GM10266 (cell line): Measurements from ENCODE around the gene LMBR1.

Experiments
- DNase-seq: peaks from one replicate; pipeline ENCODE4 v3.0.0; 2012; ENCODE audit errors: extremely low spot score
- TF ChIP-seq, protein P1 (sequence below): IDR thresholded peaks from 2 replicates; pipeline ENCODE4 v1.5.1; 2012; ENCODE audit warnings: mild to moderate bottlenecking, low read depth; ENCODE audit not compliant: control insufficient read depth, insufficient read depth; ENCODE audit errors: missing control alignments

LMBR1 gene

GRCh38 chr7:156836443-156836842, 56.5 kb downstream of the LMBR1 start:
- TF ChIP-seq, protein P1, sequence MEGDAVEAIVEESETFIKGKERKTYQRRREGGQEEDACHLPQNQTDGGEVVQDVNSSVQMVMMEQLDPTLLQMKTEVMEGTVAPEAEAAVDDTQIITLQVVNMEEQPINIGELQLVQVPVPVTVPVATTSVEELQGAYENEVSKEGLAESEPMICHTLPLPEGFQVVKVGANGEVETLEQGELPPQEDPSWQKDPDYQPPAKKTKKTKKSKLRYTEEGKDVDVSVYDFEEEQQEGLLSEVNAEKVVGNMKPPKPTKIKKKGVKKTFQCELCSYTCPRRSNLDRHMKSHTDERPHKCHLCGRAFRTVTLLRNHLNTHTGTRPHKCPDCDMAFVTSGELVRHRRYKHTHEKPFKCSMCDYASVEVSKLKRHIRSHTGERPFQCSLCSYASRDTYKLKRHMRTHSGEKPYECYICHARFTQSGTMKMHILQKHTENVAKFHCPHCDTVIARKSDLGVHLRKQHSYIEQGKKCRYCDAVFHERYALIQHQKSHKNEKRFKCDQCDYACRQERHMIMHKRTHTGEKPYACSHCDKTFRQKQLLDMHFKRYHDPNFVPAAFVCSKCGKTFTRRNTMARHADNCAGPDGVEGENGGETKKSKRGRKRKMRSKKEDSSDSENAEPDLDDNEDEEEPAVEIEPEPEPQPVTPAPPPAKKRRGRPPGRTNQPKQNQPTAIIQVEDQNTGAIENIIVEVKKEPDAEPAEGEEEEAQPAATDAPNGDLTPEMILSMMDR = no peak
- no peak for DNase-seq

DNA sequence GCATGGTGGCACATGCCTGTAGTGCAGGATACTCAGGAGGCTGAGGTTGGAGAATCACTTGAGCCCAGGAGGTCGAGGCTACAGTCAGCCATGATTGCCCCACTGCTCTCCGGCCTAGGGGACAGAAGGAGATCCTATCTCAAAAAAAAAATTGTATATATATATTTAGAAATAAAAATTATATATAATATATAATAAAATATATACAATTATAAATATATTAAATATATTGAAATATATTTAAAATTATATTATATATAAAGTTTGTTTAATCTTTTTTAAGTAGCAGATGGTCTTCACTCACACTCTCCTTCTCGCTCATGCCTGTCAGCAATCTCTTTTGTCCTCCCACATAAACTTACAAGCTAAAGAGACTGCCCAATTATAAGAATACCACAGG, 58.5 kb downstream of the LMBR1 start:
- no peak for DNase-seq
- TF ChIP-seq, protein P1 = no peak

DNA sequence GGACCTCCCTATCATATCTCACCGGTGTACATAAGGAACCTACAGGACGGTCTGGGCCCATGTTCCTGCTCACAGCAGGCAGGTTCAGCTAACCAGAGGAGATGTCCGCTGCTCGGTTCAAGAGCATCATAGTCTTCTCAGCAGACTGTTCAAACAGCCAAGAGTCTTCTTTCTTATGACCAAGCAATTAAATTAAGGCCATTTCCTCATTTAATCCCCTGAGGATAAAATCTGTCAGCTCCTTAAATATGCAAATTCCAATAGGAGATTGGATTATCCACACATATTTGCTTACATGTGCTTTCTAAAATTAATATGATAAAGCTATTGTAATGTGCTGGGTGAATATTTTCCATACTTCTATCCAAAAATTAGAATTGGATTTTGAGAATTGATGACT, 59.7 kb downstream of the LMBR1 start:
- DNase-seq = no peak
- TF ChIP-seq, protein P1 = no peak

DNA sequence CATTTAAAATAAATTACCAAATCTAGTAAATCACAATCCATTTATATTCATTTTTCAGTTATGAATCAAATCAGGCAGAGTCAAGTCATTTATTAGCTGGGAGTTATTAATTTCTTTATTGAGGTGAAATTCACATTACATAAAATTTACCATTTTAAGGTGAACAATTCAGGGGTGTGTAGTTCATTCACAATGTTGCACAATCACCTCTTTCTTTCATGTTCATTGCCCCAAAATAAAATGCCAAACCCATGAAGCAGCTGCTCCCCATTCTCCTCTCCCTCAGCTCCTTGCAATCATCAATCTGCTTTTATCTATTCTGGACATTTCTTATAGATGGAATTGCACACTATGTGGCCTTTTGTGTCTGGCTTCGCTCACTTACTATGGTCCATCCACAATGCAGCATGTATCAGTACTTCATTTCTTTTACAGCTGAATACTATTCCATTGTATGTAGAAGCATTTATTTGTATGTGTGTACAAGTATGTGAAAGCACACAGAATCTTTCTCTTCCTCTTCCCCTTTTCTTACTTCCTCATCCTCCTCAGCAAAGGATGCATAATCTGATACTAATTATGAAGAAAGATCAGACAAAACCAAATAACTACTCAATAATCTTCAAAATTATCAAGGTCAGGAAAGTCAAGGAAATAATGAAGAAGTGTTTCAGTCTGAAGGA, 60.6 kb downstream of the LMBR1 start:
- no peak for DNase-seq
- TF ChIP-seq, protein P1 = no peak

GRCh38 chr7:156829669-156830336, 63.2 kb downstream of the LMBR1 start:
- TF ChIP-seq, protein P1 = no peak
- DNase-seq = no peak

DNA sequence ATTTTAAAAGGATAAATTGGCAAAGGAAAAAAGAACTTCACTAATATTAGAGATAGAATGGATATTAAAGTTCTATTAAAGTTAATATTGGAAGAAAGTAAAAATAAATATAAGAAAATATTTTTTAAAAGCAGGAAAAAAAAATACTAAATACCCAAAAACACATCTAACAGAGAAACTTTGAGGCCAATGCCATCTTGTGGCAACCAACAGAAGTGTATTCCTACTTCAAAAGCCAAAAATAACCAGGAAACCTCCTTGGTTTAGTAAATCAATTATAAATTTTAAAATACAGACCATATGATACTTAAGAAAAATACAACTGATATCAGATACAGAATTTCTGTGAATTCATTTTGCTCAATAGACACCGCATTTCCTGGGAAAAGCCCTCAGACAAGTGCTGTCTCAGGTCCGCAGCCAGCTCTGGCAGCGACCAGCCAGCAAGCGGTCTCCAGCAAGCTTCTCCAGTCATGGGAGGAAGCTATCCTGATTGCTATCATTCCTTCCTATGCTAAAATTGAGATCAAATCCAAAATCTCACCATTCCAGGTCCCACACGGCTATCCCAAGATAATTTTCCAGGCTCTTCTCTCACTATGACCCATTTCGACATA, 65.3 kb downstream of the LMBR1 start:
- no peak for DNase-seq

More for the DNA sequence above, 65.3 kb downstream of the LMBR1 start:
- TF ChIP-seq, protein P1 = peak; percentile 27
